Measurements from ENCODE around the gene SEC62. TPM values are rescaled to one million over a fixed set of nuclear protein-coding genes. Genes with fewer than 3 reads are reported as not detected.

Gene SEC62
- total RNA-seq, 4 donors from 2014 or later = 18.3 to 35.3 (median 28.9) TPM

DNA sequence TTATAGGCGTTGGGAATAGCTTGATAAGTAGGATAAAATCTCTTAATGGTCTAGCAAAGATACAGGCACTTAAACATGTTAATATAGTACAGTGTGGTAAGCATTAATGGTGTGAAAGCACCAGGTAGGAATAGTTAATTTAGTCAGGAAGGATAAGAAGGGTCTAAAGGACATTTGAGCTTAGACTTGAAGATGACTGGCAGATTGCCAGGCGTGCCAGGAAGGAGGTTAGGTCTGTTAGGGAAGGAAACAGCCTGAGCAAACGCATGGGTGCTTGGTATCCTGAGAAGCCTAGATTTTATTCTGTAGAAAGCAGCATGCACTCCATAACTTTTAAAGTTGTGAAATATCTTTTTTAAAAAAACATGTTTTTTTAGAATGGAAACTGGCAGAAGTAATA lies 17.7 kb downstream of the SEC62 start:
- H3K27ac ChIP-seq = no peak overlapping the region
- WGBS = 80% methylated on average over 3 of the region's 3 CpGs
- H3K4me3 ChIP-seq = no peak overlapping the region
- TF ChIP-seq EP300 (IDR thresholded peaks at IDR 0.05) (no peak), POLR2AphosphoS5 (IDR thresholded peaks at IDR 0.05) (no peak), POLR2A (IDR thresholded peaks at IDR 0.05) (no peak)
- TF ChIP-seq, protein P1, sequence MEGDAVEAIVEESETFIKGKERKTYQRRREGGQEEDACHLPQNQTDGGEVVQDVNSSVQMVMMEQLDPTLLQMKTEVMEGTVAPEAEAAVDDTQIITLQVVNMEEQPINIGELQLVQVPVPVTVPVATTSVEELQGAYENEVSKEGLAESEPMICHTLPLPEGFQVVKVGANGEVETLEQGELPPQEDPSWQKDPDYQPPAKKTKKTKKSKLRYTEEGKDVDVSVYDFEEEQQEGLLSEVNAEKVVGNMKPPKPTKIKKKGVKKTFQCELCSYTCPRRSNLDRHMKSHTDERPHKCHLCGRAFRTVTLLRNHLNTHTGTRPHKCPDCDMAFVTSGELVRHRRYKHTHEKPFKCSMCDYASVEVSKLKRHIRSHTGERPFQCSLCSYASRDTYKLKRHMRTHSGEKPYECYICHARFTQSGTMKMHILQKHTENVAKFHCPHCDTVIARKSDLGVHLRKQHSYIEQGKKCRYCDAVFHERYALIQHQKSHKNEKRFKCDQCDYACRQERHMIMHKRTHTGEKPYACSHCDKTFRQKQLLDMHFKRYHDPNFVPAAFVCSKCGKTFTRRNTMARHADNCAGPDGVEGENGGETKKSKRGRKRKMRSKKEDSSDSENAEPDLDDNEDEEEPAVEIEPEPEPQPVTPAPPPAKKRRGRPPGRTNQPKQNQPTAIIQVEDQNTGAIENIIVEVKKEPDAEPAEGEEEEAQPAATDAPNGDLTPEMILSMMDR (IDR thresholded peaks at IDR 0.05) = no peak
- H3K27me3 ChIP-seq = no peaks in the 10 kb centered on the region
- no peaks in the 10 kb centered on the region for H3K4me1 ChIP-seq
- H3K9me3 ChIP-seq = no peaks in the 10 kb centered on the region
- no peak for DNase-seq (ENCODE audit: low spot score in 2 of 2)
- peaks cover 92% of the 10 kb centered on the region for H3K36me3 ChIP-seq

- Histone ChIP-seq H3K27ac (no peak overlapping the region), H3K9me3 (no peaks in the 10 kb centered on the region), H3K36me3 (peaks cover 74% of the 10 kb centered on the region), H3K4me1 (no peaks in the 10 kb centered on the region), H3K4me3 (no peak overlapping the region), H3K27me3 (no peaks in the 10 kb centered on the region)
- no peak for DNase-seq (ENCODE audit: low spot score in 2 of 2)
- TF ChIP-seq POLR2A (IDR thresholded peaks at IDR 0.05) (no peak), EP300 (IDR thresholded peaks at IDR 0.05) (no peak), POLR2AphosphoS5 (IDR thresholded peaks at IDR 0.05) (no peak)
- TF ChIP-seq, protein P1 (IDR thresholded peaks at IDR 0.05) = no peak
- WGBS = 97% methylated on average over 4 of the region's 4 CpGs
Measured at GRCh38 chr3:169990431-169990830, 23.8 kb downstream of the SEC62 start.

DNA sequence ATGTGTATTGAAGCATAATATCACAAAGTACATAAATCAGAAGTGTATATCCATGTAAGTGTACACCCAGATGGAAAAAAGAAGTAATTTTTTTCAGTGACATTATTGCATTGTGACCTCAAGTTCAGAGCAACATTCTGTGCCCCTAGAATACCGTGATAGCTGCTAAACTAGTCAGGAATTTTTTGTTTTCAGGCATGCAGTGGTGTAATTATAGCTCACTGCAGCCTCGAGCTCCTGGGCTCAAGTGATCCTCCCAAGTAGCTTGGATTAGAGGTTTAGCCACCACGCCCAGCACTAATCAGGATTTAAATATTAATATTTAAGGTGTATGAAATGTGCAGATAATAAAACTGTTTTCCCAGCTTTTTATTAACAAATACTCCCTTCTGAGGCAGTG lies 25.5 kb downstream of the SEC62 start:
- H3K36me3 ChIP-seq = peaks cover 63% of the 10 kb centered on the region

GRCh38 chr3:169992781-169993180 lies 26.2 kb downstream of the SEC62 start:
- Histone ChIP-seq H3K4me3 (no peak overlapping the region), H3K27me3 (no peaks in the 10 kb centered on the region), H3K27ac (no peak overlapping the region), H3K4me1 (no peaks in the 10 kb centered on the region), H3K36me3 (peaks cover 57% of the 10 kb centered on the region), H3K9me3 (no peaks in the 10 kb centered on the region)
- TF ChIP-seq, protein P1 (IDR thresholded peaks at IDR 0.05) = no peak
- TF ChIP-seq EP300 (IDR thresholded peaks at IDR 0.05) = no peak
- TF ChIP-seq POLR2AphosphoS5 (IDR thresholded peaks at IDR 0.05) = no peak
- no peak for TF ChIP-seq POLR2A (IDR thresholded peaks at IDR 0.05)
- no peak for DNase-seq (ENCODE audit: low spot score in 2 of 2)
- WGBS = 82% methylated on average over 5 of the region's 5 CpGs

More for the DNA sequence above, 25.5 kb downstream of the SEC62 start:
- Histone ChIP-seq H3K4me3 (no peak overlapping the region), H3K27ac (no peak overlapping the region), H3K4me1 (no peaks in the 10 kb centered on the region), H3K27me3 (no peaks in the 10 kb centered on the region), H3K9me3 (no peaks in the 10 kb centered on the region)
- no peak for TF ChIP-seq POLR2A (IDR thresholded peaks at IDR 0.05)
- TF ChIP-seq POLR2AphosphoS5 (IDR thresholded peaks at IDR 0.05) = no peak
- TF ChIP-seq EP300 (IDR thresholded peaks at IDR 0.05) = no peak
- TF ChIP-seq, protein P1 (IDR thresholded peaks at IDR 0.05) = no peak
- DNase-seq (ENCODE audit: low spot score in 2 of 2) = no peak
- WGBS = 54% methylated on average over 3 of the region's 3 CpGs

GRCh38 chr3:169993761-169994160 lies 27.2 kb downstream of the SEC62 start:
- H3K4me1 ChIP-seq = no peaks in the 10 kb centered on the region
- DNase-seq (ENCODE audit: low spot score in 2 of 2) = no peak
- H3K27ac ChIP-seq = no peak overlapping the region
- H3K9me3 ChIP-seq = no peaks in the 10 kb centered on the region
- no peak overlapping the region for H3K4me3 ChIP-seq
- H3K36me3 ChIP-seq = peaks cover 50% of the 10 kb centered on the region
- WGBS = 96% methylated on average over 3 of the region's 3 CpGs
- TF ChIP-seq POLR2AphosphoS5 (IDR thresholded peaks at IDR 0.05) (no peak), POLR2A (IDR thresholded peaks at IDR 0.05) (no peak)
- H3K27me3 ChIP-seq = no peaks in the 10 kb centered on the region

GRCh38 chr3:169996063-169996462 lies 29.5 kb downstream of the SEC62 start:
- 99% methylated on average over 2 of the region's 2 CpGs for WGBS
- no peak overlapping the region for H3K27ac ChIP-seq
- peaks cover 35% of the 10 kb centered on the region for H3K36me3 ChIP-seq

More at GRCh38 chr3:169996063-169996462, 29.5 kb downstream of the SEC62 start:
- H3K27me3 ChIP-seq = no peaks in the 10 kb centered on the region
- TF ChIP-seq EP300 (IDR thresholded peaks at IDR 0.05) = no peak
- TF ChIP-seq, protein P1 (IDR thresholded peaks at IDR 0.05) = no peak
- no peak for DNase-seq (ENCODE audit: low spot score in 2 of 2)
- no peaks in the 10 kb centered on the region for H3K4me1 ChIP-seq
- no peaks in the 10 kb centered on the region for H3K9me3 ChIP-seq
- no peak overlapping the region for H3K4me3 ChIP-seq

Data from suprapubic skin (tissue), 4 donors.